Measurements from ENCODE around the gene NOG. TPM values are rescaled to one million over a fixed set of nuclear protein-coding genes. Genes with fewer than 3 reads are reported as not detected.

The NOG gene
- polyA plus RNA-seq, 12 donors = 2.6 to 10.1 (median 5.0) TPM; not detected in 1

DNA sequence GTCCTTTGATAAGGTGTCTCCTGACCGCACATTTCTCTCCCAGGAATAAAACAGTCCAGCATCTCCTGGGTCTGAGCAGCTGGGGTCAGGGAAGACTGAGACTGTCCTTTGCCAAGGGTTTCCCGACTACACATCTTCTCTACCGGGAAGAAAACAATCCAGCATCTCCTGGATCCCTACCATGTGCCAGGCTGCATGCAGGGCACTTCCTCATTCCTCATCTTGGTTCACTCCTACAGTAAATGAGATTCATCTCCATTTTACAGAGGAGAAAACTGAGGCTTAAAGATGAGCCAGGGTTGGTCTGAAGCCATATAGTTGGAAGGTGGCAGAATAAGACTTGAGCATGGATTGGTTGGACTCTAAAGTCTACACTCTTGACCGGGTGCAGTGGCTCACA lies 36.7 kb downstream of the NOG start:
- no peak for DNase-seq

DNA sequence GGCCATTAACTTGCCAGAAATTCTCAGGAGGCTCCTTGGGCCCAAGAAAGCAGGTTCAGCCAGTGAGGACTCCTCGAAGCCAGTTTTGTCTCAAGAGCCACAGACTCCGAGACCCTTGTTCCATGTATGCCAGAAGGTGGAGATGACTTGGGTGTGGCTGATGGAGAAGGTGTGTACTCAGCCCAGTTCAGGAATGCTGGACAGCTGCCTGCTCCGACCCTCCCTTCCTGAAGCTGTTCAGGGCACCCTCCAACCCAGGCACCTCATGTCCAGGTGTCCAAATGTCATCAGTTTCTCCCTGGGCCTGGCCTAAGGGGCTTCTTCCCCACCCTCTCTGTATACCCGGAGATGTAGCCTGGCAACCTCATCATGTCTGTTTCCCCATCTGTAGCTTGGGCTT lies 40.2 kb downstream of the NOG start:
- DNase-seq = no peak

DNA sequence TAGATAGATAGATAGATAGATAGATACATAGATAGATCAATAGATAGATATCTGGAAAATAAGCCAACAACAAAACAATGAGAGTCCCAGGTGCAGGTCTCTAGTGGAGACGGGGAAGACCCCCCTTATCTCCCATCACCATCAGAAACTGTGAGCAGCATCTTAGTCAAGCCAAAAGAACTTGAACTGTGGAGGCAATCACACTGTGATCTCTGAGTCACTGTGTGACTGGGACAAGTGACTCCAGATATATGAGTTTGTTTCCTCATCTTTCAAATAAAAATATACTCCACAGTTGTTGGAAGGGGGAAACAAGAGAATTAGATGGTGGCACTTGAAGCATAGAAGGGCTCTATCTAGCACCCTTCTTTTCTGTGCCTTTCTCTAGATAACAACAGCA lies 42.1 kb downstream of the NOG start:
- no peak for DNase-seq

DNA sequence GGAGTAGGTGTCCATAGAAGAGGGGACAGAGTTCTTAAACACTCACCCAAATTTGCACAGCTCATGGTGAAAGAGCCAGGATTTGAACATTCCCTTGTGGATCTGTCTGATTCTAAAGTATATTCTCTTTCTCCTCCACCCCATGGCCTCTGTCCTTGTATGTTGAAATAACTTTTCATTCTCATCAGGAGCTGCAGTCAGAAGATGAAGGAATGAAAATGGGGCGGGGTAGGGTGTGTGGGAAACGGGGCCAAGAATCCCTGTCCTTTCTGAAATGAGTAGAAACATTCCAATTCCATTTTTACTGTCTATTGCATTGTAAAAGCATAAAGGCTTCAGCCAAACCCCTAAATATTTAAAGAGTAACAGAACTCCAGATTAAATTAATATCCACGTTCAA lies 42.8 kb downstream of the NOG start:
- no peak for DNase-seq

DNA sequence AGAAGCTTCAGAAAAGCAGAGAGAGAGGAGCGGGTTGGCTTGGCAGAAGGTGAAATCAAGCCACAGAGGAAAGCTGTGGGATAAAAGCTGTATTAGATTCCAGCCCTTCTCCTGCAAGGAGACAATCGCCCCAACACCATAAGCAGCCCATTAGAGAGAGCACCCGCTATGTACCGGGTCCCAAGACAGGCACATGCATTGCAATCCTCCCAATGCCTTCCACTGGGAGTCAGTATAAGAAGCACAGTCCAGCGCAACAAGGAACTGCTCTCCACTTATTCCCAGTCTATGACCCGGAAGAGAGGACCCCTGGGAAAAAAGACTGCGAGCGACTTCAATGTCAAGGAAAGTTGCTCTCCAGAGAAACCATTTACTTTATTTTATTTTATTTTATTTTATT lies 43.8 kb downstream of the NOG start:
- DNase-seq = no peak

DNA sequence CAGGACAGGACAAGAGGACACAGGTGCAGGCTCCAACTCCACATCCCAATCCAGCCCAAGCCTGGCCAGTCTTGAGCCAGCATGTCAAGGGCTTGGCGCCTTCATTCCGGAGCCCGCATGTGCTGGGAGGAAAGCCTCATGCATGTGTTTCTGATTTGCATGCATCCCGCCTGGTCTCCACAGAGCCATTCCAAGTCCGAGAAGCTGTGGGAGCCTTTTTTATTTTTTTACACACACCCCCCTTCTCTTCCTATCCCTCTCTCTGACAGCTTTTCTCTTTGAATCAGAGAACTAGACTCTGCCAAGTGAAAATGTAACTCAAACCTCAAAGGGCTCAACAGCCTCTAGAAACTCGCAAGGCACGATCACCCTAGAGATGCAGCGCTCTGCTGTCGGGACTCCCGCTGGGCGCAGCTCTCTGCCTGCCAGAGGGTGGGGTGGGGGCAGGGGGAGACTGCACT lies 45.1 kb downstream of the NOG start:
- no peak for DNase-seq

DNA sequence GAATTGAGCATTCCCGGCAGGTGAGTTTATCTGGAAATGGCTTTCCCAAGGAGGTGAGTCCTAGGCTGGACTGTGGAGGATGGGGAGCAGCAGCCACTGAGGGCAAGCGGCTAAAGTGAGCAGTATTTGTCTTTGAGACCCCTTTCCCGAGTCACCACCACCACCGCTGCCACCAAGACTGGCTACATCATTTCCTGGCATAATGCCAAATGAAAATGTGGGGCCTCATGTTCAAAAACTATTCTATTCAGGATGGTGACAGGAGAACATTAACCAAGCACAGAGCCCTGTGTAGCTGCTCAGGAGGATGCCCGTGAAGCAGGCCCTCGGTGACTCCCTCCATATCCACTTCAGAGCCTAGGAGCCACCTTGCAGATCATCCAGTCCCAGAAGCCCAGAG lies 46.0 kb downstream of the NOG start:
- no peak for DNase-seq

DNA sequence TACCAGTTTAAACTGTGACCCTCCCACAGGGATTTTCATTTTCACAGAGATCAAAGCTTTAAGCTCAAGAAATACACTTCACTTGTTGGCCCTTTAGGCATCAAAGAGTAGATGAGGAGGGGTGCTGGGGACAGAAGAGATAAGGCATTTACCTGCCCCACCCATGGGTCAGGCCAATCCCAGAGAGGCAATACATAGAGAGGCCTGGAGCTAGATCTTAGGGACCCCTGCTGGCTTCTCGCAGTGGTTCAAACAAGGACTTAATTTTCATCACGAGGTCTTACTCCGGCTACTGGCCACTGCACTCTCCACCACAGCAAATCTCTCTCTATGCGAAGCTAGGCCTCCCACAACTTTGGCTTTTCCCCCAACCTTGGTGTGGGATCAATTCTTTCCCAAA lies 46.6 kb downstream of the NOG start:
- no peak for DNase-seq

DNA sequence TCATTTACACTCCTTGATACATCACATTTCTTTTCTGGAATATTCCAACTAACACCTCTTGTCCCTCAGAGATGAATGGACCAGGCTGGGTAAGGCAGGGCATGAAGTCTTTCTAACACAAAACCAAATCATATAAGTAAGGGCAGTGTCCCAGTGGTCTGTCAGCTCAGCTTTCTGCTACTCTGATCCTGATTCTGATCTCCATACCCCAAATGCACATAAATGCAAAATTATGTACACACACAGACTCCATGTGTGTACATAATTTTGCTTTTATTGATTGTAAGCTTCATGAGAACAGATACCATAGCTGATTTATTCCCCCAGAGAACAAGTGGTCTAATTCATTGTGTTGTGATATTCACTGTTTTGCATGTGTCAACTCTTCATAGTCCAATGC lies 47.9 kb downstream of the NOG start:
- DNase-seq = no peak

DNA sequence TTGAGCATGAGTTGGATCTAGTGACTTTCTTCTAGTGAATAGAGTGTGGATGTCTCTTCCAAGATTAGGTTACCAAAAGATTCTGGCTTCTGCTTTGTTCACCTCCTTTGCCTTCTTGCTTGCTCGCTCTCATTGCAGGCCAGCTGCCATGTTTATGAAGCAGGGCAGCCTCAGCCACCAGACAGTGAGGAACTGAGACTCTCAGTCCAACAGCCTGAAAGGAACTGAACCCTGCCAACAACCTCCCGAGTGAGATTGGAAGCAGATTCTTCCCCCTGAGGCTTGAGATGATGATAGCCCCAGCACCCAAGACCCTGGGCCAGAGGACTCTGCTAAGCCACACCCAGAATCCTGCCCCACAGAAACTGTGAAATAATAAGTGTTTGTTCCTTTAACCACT lies 48.4 kb downstream of the NOG start:
- no peak for DNase-seq

DNA sequence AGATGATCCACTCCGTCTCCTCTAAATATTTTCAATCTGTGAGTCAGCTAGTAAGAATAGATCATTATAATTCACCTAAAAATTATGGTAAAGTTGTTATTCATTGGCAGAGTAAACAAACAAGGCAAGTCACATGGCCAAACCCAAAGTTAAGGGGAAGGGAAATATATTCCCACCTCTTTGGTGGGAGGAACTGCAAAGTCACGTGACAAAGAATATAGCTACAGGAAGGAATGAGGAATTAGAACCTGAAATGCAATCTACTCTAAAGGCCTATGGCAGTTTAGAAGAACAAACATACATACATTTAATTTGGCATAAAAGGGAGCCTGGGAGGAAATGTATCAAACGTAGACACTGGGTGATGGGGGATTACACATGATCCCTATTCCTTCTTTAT lies 48.9 kb downstream of the NOG start:
- DNase-seq = no peak

Other genes starting within 250 kb of the NOG start
- gene C17orf67, start 240.2 kb downstream of the NOG start, polyA plus RNA-seq (ENCODE audit: insufficient read length in 12 of 12) = 1 to 10 TPM in 10 of 12 donors, not detected in 2; 1.4 to 3.6 (median 1.9) TPM
- gene DGKE, start 240.5 kb downstream of the NOG start, polyA plus RNA-seq (ENCODE audit: insufficient read length in 12 of 12) = 10 to 100 TPM in 1 of 12 donors, 1 to 10 TPM in 10, not detected in 1; 3.2 to 16.0 (median 6.6) TPM